GM12864 (cell line): ENCODE results near the gene PET100.

Experiments used
- DNase-seq: peaks from one replicate; pipeline ENCODE4 v3.0.0-alpha.2; 2011; ENCODE audit warnings: low read depth
- H3K4me3 ChIP-seq: 2 replicates; pipeline ENCODE4 v1.5.1; 2011; ENCODE audit warnings: mild to moderate bottlenecking, low read depth, low read length, control low read depth
- TF ChIP-seq, protein P1 (sequence below): IDR thresholded peaks from 2 replicates; pipeline ENCODE4 v1.5.1; 2011; ENCODE audit warnings: low read depth, mild to moderate bottlenecking, moderate library complexity, low read length, control low read depth, inconsistent platforms; ENCODE audit errors: missing control alignments

The PET100 gene

DNA sequence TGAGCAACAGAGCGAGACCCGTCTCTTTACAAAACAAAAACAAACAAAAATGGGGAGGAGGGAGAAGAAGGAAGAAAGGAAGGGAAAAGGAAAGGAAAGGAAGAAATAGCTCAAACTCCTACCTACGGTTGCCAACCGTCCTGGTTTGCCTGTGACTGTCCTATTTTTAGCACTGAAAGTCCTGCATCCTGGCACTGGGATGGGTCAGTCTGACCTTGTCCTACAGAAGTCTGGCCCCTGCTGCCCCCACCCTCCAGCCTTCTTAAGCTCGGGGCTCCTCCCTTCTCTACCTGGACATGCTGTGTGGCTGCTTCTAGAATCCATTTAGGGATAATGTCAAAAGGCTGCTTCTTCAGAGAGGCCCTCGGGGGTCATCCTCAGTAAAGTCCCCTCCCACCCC, 6.1 kb downstream of the PET100 start:
- no peak for DNase-seq
- TF ChIP-seq, protein P1, sequence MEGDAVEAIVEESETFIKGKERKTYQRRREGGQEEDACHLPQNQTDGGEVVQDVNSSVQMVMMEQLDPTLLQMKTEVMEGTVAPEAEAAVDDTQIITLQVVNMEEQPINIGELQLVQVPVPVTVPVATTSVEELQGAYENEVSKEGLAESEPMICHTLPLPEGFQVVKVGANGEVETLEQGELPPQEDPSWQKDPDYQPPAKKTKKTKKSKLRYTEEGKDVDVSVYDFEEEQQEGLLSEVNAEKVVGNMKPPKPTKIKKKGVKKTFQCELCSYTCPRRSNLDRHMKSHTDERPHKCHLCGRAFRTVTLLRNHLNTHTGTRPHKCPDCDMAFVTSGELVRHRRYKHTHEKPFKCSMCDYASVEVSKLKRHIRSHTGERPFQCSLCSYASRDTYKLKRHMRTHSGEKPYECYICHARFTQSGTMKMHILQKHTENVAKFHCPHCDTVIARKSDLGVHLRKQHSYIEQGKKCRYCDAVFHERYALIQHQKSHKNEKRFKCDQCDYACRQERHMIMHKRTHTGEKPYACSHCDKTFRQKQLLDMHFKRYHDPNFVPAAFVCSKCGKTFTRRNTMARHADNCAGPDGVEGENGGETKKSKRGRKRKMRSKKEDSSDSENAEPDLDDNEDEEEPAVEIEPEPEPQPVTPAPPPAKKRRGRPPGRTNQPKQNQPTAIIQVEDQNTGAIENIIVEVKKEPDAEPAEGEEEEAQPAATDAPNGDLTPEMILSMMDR = no peak
- no peak overlapping the region for H3K4me3 ChIP-seq

DNA sequence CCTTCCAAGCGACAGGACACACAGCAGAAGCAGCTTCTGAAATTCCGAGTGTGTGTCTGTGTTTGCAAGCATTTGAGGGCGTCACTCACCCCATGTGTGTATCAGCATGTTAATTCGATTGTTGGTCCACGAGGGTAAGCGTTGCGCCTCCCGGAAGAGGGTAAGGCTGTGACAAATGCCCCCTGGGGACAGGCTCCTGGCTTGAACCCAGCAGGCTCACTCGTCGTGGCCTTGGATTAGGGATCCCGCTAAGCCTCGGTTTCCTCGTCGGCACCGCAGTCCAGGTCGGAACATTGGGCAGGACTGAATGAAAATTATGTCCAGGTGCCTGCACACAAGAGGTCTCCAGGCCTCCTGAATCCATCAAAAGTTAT, 6.7 kb downstream of the PET100 start:
- DNase-seq = no peak
- H3K4me3 ChIP-seq = peak overlapping the region; percentile 89
- TF ChIP-seq, protein P1 = no peak

DNA sequence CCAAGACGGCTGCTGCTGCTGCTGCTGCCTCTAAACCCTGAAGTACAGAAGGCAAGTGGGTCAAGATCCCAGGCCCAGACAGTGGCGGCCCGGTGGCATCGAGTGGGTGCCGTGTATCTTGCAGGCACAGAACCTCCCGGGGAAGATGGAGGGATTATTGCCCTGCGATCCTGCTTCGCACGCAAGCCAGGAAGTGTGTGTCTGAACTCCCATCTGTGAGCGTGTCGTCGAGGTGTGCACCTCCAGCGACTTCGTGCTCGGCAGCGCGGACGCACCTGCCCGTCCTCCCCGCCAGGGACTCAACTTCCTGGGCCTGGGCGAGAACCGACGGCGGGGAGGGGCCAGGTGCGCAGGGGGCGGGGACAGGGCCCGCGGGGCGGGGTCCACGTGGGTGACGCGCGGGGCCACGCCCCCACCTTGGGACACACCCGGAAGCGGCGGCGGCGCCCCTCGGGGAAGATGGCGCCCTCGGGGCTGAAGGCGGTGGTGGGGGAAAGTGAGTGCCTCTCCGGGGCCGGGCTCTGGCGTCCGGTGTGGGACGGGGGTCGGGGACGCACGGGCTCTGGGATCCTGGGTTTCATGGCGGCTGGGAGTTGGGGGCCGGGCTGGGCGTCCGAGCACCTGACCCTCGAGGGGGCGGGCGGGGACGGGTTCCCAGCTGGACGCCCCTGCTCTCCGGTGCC, 7.2 kb downstream of the PET100 start, which contains the start of gene STXBP2:
Gene STXBP2, plus strand, starts transcription at position 420 of the 683 bp plus-strand sequence. Its CDS starts 40 bp downstream, at position 460.
- H3K4me3 ChIP-seq = peak within 1 kb of the TSS; percentile 89
- TF ChIP-seq, protein P1 = peak; percentile 19
- peak; percentile 49 for DNase-seq

GRCh38 chr19:7637374-7638256, 8.0 kb downstream of the PET100 start:
- H3K4me3 ChIP-seq = peak overlapping the region; percentile 89
- DNase-seq = no peak
- TF ChIP-seq, protein P1 = no peak

DNA sequence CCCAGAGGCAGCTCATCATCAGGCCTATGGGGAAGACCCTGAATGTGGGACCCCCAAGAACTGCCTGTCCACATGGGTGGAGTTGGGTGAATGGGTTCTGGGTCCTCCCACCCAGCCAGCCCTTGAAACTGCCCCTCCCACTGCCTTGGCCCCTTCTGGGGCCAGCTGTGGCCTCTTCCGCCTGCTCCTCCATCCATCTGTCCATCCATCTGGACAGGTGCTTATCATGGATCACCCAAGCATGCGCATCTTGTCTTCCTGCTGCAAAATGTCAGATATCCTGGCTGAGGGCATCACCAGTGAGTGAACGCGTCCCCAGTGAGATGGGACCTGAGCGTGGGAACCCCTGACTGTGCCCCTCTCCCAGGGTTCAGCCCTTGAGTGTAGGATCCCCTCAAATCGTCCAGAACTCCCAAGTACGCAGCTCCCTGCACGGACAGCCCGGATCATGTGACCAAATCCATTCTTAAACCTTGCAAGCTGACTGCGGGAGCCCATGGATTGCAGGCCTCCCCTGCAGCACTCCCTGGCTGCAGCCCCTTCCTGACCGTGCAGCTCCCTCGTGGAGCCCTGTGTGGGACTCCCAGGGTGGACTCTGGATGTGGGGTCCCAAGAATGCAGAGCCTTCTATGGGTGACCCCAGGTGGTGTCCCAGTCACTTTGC, 9.3 kb downstream of the PET100 start:
- no peak overlapping the region for H3K4me3 ChIP-seq
- no peak for DNase-seq
- TF ChIP-seq, protein P1 = no peak

- no peak for DNase-seq
- TF ChIP-seq, protein P1 = no peak
- no peak overlapping the region for H3K4me3 ChIP-seq
Observed at GRCh38 chr19:7639863-7640348, 10.3 kb downstream of the PET100 start.
